ENCODE data around the gene RAB9A. TPM values are rescaled to one million over a fixed set of nuclear protein-coding genes. Genes with fewer than 3 reads are reported as not detected.

The RAB9A gene
- total RNA-seq, 1 donor from 2014 or later, result 11.2 TPM

GRCh38 chrX:13695601-13696115, 6.7 kb downstream of the RAB9A start:
- H3K27ac Mint-ChIP-seq (ENCODE audit: unreplicated experiment), result no peak overlapping the region
- H3K9me3 Mint-ChIP-seq (ENCODE audit: unreplicated experiment), result no peaks in the 10 kb centered on the region
- peaks cover under 1% of the 10 kb centered on the region for H3K27me3 Mint-ChIP-seq (ENCODE audit: unreplicated experiment)
- H3K36me3 Mint-ChIP-seq (ENCODE audit: low read depth, unreplicated experiment), result no peaks in the 10 kb centered on the region
- H3K4me1 Mint-ChIP-seq (ENCODE audit: unreplicated experiment), result peaks cover 31% of the 10 kb centered on the region
- no peak for TF ChIP-seq CTCF (IDR thresholded peaks at IDR 0.05; ENCODE audit: unreplicated experiment)
- no peak for DNase-seq (ENCODE audit: low spot score)
- no peak overlapping the region for H3K4me3 Mint-ChIP-seq (ENCODE audit: unreplicated experiment)

GRCh38 chrX:13697455-13697854, 8.5 kb downstream of the RAB9A start:
- Mint-ChIP-seq H3K9me3 (ENCODE audit: unreplicated experiment) (no peaks in the 10 kb centered on the region), H3K36me3 (ENCODE audit: low read depth, unreplicated experiment) (no peaks in the 10 kb centered on the region), H3K4me3 (ENCODE audit: unreplicated experiment) (no peak overlapping the region), H3K27me3 (ENCODE audit: unreplicated experiment) (no peaks in the 10 kb centered on the region), H3K27ac (ENCODE audit: unreplicated experiment) (no peak overlapping the region), H3K4me1 (ENCODE audit: unreplicated experiment) (peaks cover 29% of the 10 kb centered on the region)
- TF ChIP-seq CTCF (IDR thresholded peaks at IDR 0.05; ENCODE audit: unreplicated experiment), result no peak
- DNase-seq (ENCODE audit: low spot score), result no peak

- Mint-ChIP-seq H3K36me3 (ENCODE audit: low read depth, unreplicated experiment) (no peaks in the 10 kb centered on the region), H3K9me3 (ENCODE audit: unreplicated experiment) (no peaks in the 10 kb centered on the region), H3K27me3 (ENCODE audit: unreplicated experiment) (no peaks in the 10 kb centered on the region), H3K27ac (ENCODE audit: unreplicated experiment) (no peak overlapping the region), H3K4me1 (ENCODE audit: unreplicated experiment) (peaks cover 26% of the 10 kb centered on the region), H3K4me3 (ENCODE audit: unreplicated experiment) (no peak overlapping the region)
- TF ChIP-seq CTCF (IDR thresholded peaks at IDR 0.05; ENCODE audit: unreplicated experiment), result no peak
- no peak for DNase-seq (ENCODE audit: low spot score)
Observed at GRCh38 chrX:13697976-13698375, 9.0 kb downstream of the RAB9A start.

- no peak for TF ChIP-seq CTCF (IDR thresholded peaks at IDR 0.05; ENCODE audit: unreplicated experiment)
- no peak for DNase-seq (ENCODE audit: low spot score)
- Mint-ChIP-seq H3K36me3 (ENCODE audit: low read depth, unreplicated experiment) (no peaks in the 10 kb centered on the region), H3K27ac (ENCODE audit: unreplicated experiment) (no peak overlapping the region), H3K4me3 (ENCODE audit: unreplicated experiment) (no peak overlapping the region), H3K27me3 (ENCODE audit: unreplicated experiment) (no peaks in the 10 kb centered on the region), H3K4me1 (ENCODE audit: unreplicated experiment) (peaks cover 21% of the 10 kb centered on the region), H3K9me3 (ENCODE audit: unreplicated experiment) (no peaks in the 10 kb centered on the region)
Observed at GRCh38 chrX:13698432-13698831, 9.5 kb downstream of the RAB9A start.

- no peak for DNase-seq (ENCODE audit: low spot score)
- Mint-ChIP-seq H3K9me3 (ENCODE audit: unreplicated experiment) (no peaks in the 10 kb centered on the region), H3K4me3 (ENCODE audit: unreplicated experiment) (no peak overlapping the region), H3K27me3 (ENCODE audit: unreplicated experiment) (no peaks in the 10 kb centered on the region), H3K4me1 (ENCODE audit: unreplicated experiment) (peaks cover 17% of the 10 kb centered on the region), H3K27ac (ENCODE audit: unreplicated experiment) (no peak overlapping the region), H3K36me3 (ENCODE audit: low read depth, unreplicated experiment) (no peaks in the 10 kb centered on the region)
- no peak for TF ChIP-seq CTCF (IDR thresholded peaks at IDR 0.05; ENCODE audit: unreplicated experiment)
Observed at GRCh38 chrX:13699183-13699826, 10.4 kb downstream of the RAB9A start.

All from endothelial cell (in vitro differentiated cells).